ENCODE data around the gene ANTXR2. TPM values are rescaled to one million over a fixed set of nuclear protein-coding genes. Genes with fewer than 3 reads are reported as not detected.

Gene ANTXR2
- total and polyA plus RNA-seq, 2 donors (not counting 3 experiments of a cell fraction or from before 2014, with no cell fraction given): 6.6 to 64.6 TPM

- BruUV-seq (replicated peaks): no TSS peak
- dilution Hi-C loops (cut with MboI; ENCODE audit: extremely low pct_ligation_motif_present, low sequenced_read_pairs): no loop called here
- no peak for TF ChIP-seq EZH2 (IDR thresholded peaks at IDR 0.05; ENCODE audit: borderline replicate concordance, low read depth, low read length, severe bottlenecking)
- TF ChIP-seq CTCF (IDR thresholded peaks at IDR 0.05; ENCODE audit: extremely low read depth in 1 of 2, insufficient read depth in 1 of 2, low read depth in 1 of 2, low read length in 2 of 2): no peak
- no peak for TF ChIP-seq GATA2 (IDR thresholded peaks at IDR 0.05; ENCODE audit: insufficient read depth, insufficient read length, low read depth, low read length)
- TF ChIP-seq, protein P1, sequence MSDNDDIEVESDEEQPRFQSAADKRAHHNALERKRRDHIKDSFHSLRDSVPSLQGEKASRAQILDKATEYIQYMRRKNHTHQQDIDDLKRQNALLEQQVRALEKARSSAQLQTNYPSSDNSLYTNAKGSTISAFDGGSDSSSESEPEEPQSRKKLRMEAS (IDR thresholded peaks at IDR 0.05; ENCODE audit: insufficient read depth, insufficient read length): no peak
- TF ChIP-seq FOS (IDR thresholded peaks at IDR 0.05; ENCODE audit: borderline replicate concordance, insufficient read depth, low read length): no peak
- no peak for TF ChIP-seq MYC (IDR thresholded peaks at IDR 0.05; ENCODE audit: low read depth, low read length)
- TF ChIP-seq JUN (IDR thresholded peaks at IDR 0.05; ENCODE audit: borderline replicate concordance, insufficient read depth, insufficient read length, low read depth): no peak
- no peak for TF ChIP-seq POLR2A (IDR thresholded peaks at IDR 0.05; ENCODE audit: low read depth, low read length)
- no peak for TF ChIP-seq POLR2AphosphoS5 (IDR thresholded peaks at IDR 0.05; ENCODE audit: insufficient read depth, low read depth, low read length)
- no peaks in the 10 kb centered on the region for H3K9me3 ChIP-seq (replicated peaks; ENCODE audit: control insufficient read depth, insufficient read depth, low read length)
- H3K79me2 ChIP-seq (ENCODE audit: control insufficient read depth, insufficient read depth, low read length): no peaks in the 10 kb centered on the region
- no peak overlapping the region for H3K4me3 ChIP-seq (replicated peaks in 1 of 3; ENCODE audit: insufficient read depth in 1 of 3, low read depth in 1 of 3, low read length in 3 of 3)
- no peak overlapping the region for H3K9ac ChIP-seq (replicated peaks; ENCODE audit: extremely low read depth, insufficient read depth, low read length)
- FAIRE-seq (no peak), DNase-seq (ENCODE audit: low read depth, low spot score) (no peak)
- no peaks in the 10 kb centered on the region for H3K27me3 ChIP-seq (ENCODE audit: control insufficient read depth in 2 of 2, insufficient read depth in 2 of 2, low read length in 2 of 2)
- H3K9me1 ChIP-seq (replicated peaks; ENCODE audit: control insufficient read depth, extremely low read depth, insufficient read depth, low read length): no peaks in the 10 kb centered on the region
- CTCF ChIA-PET: no interaction called here
- POLR2A ChIA-PET: no interaction called here
- intact Hi-C loops (cut with micrococcal nuclease): no loop called here
- peaks cover 8% of the 10 kb centered on the region for H3K4me1 ChIP-seq (ENCODE audit: control insufficient read depth, extremely low read depth, insufficient read depth, low read length)
- no peak overlapping the region for H3K4me2 ChIP-seq (ENCODE audit: insufficient read depth, low read length)
- no peaks in the 10 kb centered on the region for H4K20me1 ChIP-seq (replicated peaks; ENCODE audit: control insufficient read depth, extremely low read depth, insufficient read depth, low read length)
- no peaks in the 10 kb centered on the region for H3K36me3 ChIP-seq (ENCODE audit: control insufficient read depth in 2 of 2, extremely low read depth in 1 of 2, insufficient read depth in 2 of 2, low read length in 2 of 2)
- no peak overlapping the region for H3K27ac ChIP-seq (ENCODE audit: insufficient read depth, low read depth, low read length)
- H2AFZ ChIP-seq (ENCODE audit: low read depth, low read length): no peak overlapping the region
These were observed 216.8 kb downstream of the ANTXR2 start for GRCh38 chr4:79856196-79856595.

All from endothelial cell of umbilical vein (primary cell).